ENCODE results near the gene VIM.

GRCh38 chr10:17196045-17196444 lies 32.0 kb upstream of the VIM start:
- no peak for TF ChIP-seq CTCF (optimal IDR thresholded peaks at IDR 0.05 in 1 of 3, IDR thresholded peaks at IDR 0.05 in 1 of 3, conservative IDR thresholded peaks at IDR 0.05 in 1 of 3; ENCODE audit: extremely low read depth in 1 of 3, insufficient read depth in 2 of 3, low read length in 3 of 3)
- TF ChIP-seq EZH2 (IDR thresholded peaks at IDR 0.05; ENCODE audit: low read length): no peak

Data from keratinocyte (primary cell).